ENCODE measurements around the gene ATP5F1D. TPM values are rescaled to one million over a fixed set of nuclear protein-coding genes. Genes with fewer than 3 reads are reported as not detected.

The ATP5F1D gene
- total and polyA plus RNA-seq, 2 of the 13 experiments (the other 11 are each of a cell fraction or from before 2014, with no cell fraction given), result 39.4 to 78.7 TPM

GRCh38 chr19:1251330-1252220 is 10.0 kb downstream of the ATP5F1D start (continued):
- TF ChIP-seq REPIN1 (CRISPR knock-in tag; IDR thresholded peaks at IDR 0.05; ENCODE audit: borderline replicate concordance, low read depth) (peak; percentile 58; the same call in 1 of the 2 replicates), ATF6 (CRISPR knock-in tag; conservative IDR thresholded peaks at IDR 0.05) (no peak), SPEN (CRISPR knock-in tag; IDR thresholded peaks at IDR 0.05; ENCODE audit: low read depth) (no peak), ZNF280D (CRISPR knock-in tag; IDR thresholded peaks at IDR 0.05) (no peak), SP5 (CRISPR knock-in tag; IDR thresholded peaks at IDR 0.05; ENCODE audit: borderline replicate concordance, low read depth) (no peak), RBAK (CRISPR knock-in tag; IDR thresholded peaks at IDR 0.05) (no peak), TBL1XR1 (IDR thresholded peaks at IDR 0.05; ENCODE audit: borderline replicate concordance, low read length, partially characterized antibody) (peak; percentile 13), IRF2 (CRISPR knock-in tag; IDR thresholded peaks at IDR 0.05) (no peak), HNF1B (CRISPR knock-in tag; IDR thresholded peaks at IDR 0.05) (no peak), ZNF20 (CRISPR knock-in tag; IDR thresholded peaks at IDR 0.05) (no peak), MATR3 (CRISPR knock-in tag; IDR thresholded peaks at IDR 0.05) (no peak), ZFP36 (IDR thresholded peaks at IDR 0.05; ENCODE audit: borderline replicate concordance, low read depth, low read length, partially characterized antibody) (no peak), SNRNP70 (IDR thresholded peaks at IDR 0.05; ENCODE audit: low read depth, low read length) (no peak), DRAP1 (CRISPR knock-in tag; IDR thresholded peaks at IDR 0.05) (no peak), FIP1L1 (IDR thresholded peaks at IDR 0.05; ENCODE audit: borderline replicate concordance, insufficient read depth, low read depth, low read length) (no peak), ZFP36L1 (CRISPR knock-in tag; IDR thresholded peaks at IDR 0.05) (no peak), ELF4 (CRISPR knock-in tag; IDR thresholded peaks at IDR 0.05; ENCODE audit: borderline replicate concordance) (no peak)
- TF ChIP-seq, protein P1, sequence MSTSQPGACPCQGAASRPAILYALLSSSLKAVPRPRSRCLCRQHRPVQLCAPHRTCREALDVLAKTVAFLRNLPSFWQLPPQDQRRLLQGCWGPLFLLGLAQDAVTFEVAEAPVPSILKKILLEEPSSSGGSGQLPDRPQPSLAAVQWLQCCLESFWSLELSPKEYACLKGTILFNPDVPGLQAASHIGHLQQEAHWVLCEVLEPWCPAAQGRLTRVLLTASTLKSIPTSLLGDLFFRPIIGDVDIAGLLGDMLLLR (CRISPR knock-in tag; IDR thresholded peaks at IDR 0.05), result no peak
- TF ChIP-seq, protein P2, sequence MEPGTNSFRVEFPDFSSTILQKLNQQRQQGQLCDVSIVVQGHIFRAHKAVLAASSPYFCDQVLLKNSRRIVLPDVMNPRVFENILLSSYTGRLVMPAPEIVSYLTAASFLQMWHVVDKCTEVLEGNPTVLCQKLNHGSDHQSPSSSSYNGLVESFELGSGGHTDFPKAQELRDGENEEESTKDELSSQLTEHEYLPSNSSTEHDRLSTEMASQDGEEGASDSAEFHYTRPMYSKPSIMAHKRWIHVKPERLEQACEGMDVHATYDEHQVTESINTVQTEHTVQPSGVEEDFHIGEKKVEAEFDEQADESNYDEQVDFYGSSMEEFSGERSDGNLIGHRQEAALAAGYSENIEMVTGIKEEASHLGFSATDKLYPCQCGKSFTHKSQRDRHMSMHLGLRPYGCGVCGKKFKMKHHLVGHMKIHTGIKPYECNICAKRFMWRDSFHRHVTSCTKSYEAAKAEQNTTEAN (CRISPR knock-in tag; conservative IDR thresholded peaks at IDR 0.05), result no peak

Data from HepG2 (cell line).